Measurements from ENCODE around the gene HMGB4.

DNA sequence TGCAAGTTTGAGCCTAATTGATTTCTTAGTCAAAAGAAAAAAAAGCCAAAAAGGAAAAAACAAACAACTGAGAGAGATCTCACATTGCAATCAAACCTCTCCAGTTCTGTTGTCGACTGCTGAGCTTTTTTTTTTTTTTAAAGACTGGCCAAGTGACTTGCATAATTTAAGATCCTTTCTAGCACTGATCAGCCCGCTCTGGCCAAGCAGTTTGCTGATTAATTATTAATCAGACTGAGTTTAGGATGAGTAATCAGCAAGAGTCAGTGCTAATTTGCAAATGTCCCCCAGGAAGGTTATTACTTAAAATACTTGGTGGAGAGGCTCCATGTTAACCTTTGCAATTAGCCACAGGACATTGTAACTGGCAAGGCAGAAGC is 39.3 kb downstream of the HMGB4 start:
- TF ChIP-seq, protein P1, sequence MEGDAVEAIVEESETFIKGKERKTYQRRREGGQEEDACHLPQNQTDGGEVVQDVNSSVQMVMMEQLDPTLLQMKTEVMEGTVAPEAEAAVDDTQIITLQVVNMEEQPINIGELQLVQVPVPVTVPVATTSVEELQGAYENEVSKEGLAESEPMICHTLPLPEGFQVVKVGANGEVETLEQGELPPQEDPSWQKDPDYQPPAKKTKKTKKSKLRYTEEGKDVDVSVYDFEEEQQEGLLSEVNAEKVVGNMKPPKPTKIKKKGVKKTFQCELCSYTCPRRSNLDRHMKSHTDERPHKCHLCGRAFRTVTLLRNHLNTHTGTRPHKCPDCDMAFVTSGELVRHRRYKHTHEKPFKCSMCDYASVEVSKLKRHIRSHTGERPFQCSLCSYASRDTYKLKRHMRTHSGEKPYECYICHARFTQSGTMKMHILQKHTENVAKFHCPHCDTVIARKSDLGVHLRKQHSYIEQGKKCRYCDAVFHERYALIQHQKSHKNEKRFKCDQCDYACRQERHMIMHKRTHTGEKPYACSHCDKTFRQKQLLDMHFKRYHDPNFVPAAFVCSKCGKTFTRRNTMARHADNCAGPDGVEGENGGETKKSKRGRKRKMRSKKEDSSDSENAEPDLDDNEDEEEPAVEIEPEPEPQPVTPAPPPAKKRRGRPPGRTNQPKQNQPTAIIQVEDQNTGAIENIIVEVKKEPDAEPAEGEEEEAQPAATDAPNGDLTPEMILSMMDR (IDR thresholded peaks at IDR 0.05; ENCODE audit: low read length) = no peak
- TF ChIP-seq EZH2 (optimal IDR thresholded peaks at IDR 0.05; ENCODE audit: low read depth, low read length) (no peak), EZH2phosphoT487 (IDR thresholded peaks at IDR 0.05; ENCODE audit: low read length) (no peak)
